HG03095 (cell line): ENCODE data around the gene VPS13C.
"Not testable (repeated sequence)": the region's sequence is repeated elsewhere in the genome, so short reads cannot be mapped to it uniquely, and the experiment has no call there.

Source experiments
- ATAC-seq: cut with Tn5 transposase; IDR thresholded peaks from one replicate; pipeline ENCODE4 v1.9.1; 2021; ENCODE audit warnings: moderate library complexity; ENCODE audit not compliant: unreplicated experiment

Gene VPS13C

GRCh38 chr15:62071711-62072308 is 11.6 kb upstream of the VPS13C start:
- ATAC-seq, result no peak

- ATAC-seq, result no peak
Measured at GRCh38 chr15:62069551-62069950, 9.3 kb upstream of the VPS13C start.

DNA sequence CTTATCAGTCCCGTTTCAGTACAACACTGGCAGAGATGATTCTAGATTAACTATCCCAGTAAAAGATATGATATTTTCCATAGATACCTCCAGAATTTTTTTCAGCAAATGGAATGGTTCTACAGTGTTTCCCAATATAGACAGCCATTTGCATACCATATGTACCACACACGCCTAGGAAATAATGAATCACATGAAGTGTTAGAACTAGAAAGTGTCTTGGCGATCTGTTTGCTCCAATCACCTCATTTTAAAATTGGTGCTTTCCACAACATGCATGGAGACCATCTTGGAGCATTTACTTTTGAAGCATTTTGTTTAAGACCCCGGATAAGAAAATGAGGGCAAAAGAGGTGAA is 8.5 kb upstream of the VPS13C start:
- no peak for ATAC-seq

- ATAC-seq, result no peak
Measured at GRCh38 chr15:62068071-62068809, 8.0 kb upstream of the VPS13C start.

DNA sequence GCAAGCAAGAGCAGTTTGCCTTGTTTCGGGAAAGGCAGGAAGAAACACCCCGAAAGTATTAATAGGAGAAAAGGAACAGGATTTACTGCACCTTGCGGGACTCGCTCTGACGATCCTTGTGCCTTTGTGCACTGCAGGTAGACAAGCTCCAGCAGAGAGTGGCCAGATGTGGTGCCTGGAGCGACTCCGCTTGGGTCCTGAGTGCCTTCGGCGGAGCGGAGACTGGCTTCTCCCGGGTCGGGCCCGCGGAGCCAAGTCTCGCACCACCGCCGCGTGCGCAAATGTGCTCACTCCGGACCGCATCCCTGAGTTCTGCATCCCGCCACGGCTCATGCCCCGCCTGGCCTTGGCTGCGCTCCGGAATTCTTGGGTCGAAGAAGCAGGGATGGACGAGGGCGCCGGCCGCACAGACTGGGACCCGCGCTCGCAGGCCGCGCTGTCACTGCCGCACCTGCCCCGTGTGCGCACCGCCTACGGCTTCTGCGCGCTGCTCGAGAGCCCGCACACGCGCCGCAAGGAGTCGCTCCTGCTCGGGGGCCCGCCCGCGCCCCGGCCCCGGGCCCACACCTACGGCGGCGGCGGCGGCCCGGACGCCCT is 7.3 kb upstream of the VPS13C start:
- ATAC-seq, result no peak

GRCh38 chr15:62066663-62067447 is 6.6 kb upstream of the VPS13C start, which contains the start of gene C2CD4A:
Gene C2CD4A, plus strand, starts transcription at chr15:62066977. Its CDS starts 637 bp downstream, at chr15:62067614.
- no peak for ATAC-seq

GRCh38 chr15:62063825-62064635 is 3.8 kb upstream of the VPS13C start:
- no peak for ATAC-seq

DNA sequence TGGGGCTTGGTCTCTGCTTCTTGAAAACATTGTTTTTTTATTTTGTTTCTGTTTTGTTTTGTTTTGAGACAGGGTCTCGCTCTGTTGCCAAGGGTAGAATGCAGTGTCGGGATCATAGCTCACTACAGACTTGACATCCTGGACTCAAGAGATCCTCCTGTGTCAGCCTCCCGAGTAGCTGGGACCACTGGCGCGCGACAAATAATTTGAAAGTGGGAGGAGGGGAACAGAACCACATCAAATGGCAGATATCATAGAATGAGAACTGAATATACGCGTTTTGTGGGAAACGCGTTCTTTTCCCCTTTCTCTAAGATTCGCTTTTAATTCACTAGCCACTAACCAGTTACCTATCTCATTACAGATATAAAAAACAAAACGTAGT is 641 bp upstream of the VPS13C start:
- no peak for ATAC-seq

DNA sequence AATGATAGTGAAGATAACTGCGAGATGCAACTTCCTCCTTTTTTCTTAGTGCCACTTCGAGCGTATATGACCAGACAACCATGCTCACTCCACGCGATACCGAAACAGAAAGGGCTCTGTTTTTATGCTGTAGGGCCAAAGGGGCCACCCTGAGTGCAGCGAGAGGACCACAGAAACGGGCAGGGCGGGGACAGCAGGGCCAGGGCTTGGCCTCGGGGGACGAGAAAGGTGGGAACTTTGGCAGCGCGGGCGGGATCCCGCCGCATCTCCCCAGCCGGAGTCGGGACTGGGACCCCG is 483 bp downstream of the VPS13C start:
- ATAC-seq, result peak; percentile 63

- no peak for ATAC-seq
Measured at GRCh38 chr15:62059108-62059815, 985 bp downstream of the VPS13C start.

GRCh38 chr15:62058327-62059028 is 1.8 kb downstream of the VPS13C start:
- ATAC-seq, result no peak

DNA sequence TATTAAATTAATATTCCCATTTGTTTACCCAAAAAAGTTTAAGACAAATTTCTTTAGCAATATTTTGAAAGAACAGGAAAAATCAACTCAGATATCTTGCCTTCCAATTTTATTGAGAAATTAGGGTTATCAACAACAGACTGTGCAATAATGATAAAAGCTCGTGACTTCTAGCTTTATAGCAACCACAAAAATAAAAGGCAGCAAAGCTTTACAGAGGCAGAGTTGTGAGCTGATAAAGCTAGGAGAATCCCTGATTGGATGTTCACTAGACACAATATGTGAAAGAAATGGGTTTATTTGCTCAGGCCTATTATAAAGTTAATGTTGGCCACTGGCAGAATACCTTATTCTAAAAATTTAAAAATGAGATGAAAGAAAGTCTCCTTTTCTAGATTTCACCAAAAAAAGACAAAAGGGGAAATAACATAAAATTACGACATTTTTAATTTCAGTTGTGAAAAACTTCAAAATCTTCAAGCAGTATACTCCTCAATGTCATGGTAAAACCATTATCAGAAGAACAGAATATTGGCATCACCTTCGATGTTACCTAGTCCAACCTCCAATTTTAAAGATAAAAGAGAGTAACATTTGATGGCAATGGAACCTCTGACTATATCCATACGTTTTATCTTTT is 2.8 kb downstream of the VPS13C start:
- ATAC-seq, result no peak

DNA sequence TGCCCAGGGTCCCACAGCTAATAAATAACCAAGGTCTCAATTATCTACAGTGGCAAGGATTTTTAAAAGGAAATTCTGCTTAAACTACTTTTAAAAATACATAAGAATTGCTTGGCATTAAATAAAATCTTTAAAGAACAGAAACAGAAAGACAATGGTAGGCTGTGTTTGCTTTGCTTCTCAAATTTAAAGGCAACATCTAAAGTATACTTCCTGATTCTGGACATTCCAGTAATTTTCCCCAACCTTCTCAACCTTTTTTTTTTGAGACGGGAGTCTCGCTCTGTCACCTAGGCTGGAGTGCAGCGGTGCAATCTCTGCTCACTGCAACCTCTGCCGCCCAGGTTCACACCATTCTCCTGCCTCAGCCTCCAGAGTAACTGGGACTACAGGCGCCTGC is 5.3 kb downstream of the VPS13C start:
- ATAC-seq, result no peak

GRCh38 chr15:62053439-62054085 is 6.7 kb downstream of the VPS13C start:
- ATAC-seq, result no peak

DNA sequence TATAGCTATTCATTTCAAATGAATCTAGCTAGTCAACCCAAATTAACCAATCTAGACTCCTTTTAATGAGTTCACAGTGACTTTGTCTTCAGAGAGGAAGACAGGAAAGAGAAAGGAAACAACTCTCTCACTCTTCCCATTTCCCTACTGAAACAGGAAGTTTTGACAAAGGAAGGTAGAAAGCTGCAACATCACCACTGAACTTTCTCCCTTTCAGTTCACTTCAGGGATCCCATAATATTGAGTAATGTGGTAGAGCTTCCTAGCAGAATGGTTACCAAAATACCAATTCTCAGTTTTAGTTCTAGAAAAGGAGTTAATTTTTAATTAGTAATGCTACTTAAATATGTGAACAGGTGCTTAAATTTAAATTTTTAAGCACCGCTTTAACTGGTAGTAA is 7.5 kb downstream of the VPS13C start:
- ATAC-seq, result no peak

DNA sequence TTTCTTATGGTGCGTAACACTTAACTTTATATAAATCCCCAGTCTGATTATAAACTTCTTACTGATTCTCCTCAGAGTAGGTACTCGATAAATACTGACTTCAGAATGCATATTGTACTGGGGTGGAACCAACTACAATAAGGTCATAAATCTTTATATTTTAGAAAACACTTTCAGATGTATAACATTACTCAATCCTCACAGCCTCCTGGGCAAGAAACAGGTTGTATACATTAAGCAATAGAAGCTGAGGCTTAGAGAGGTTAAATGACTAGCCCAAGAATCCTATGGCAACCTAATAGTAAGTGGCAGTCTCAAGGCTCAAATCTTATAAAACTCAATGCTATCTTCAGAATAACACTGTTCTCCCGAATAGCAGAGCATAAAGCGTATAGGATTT is 9.1 kb downstream of the VPS13C start:
- no peak for ATAC-seq

GRCh38 chr15:62050115-62050514 is 10.1 kb downstream of the VPS13C start:
- no peak for ATAC-seq

- ATAC-seq, result not testable (repeated sequence)
Measured at GRCh38 chr15:62048254-62048653, 12.0 kb downstream of the VPS13C start.
